Muscle layer of duodenum (tissue), 2 donors: ENCODE results near the gene ORC5.

Experiments
- H3K27ac ChIP-seq: one replicate; pipeline ENCODE4 v1.7.0; 2013; ENCODE audit warnings: mild to moderate bottlenecking, low read length
- H3K27me3 ChIP-seq: one replicate; pipeline ENCODE4 v1.7.0; 2013; ENCODE audit warnings: low read depth, mild to moderate bottlenecking, control low read depth, low read length
- H3K36me3 ChIP-seq, 2 donors: one replicate each; pipeline ENCODE4 v1.7.0; 2013; ENCODE audit warnings: low read length in 2 of 2, control low read depth in 1 of 2, mild to moderate bottlenecking in 1 of 2; ENCODE audit not compliant: insufficient read depth in 2 of 2, control insufficient read depth in 1 of 2
- H3K4me1 ChIP-seq, 2 donors: one replicate each; pipeline ENCODE4 v1.7.0; 2013; ENCODE audit warnings: low read length in 2 of 2, mild to moderate bottlenecking in 2 of 2, control low read depth in 1 of 2, moderate library complexity in 1 of 2; ENCODE audit not compliant: insufficient read depth in 2 of 2, control insufficient read depth in 1 of 2
- H3K4me3 ChIP-seq, 2 donors: one replicate each; pipeline ENCODE4 v1.7.0; 2013; ENCODE audit warnings: low read length in 2 of 2, low read depth in 1 of 2, mild to moderate bottlenecking in 1 of 2
- H3K9me3 ChIP-seq, 2 donors: one replicate each; pipeline ENCODE4 v1.7.0; 2013; ENCODE audit warnings: low read length in 2 of 2, control low read depth in 1 of 2, mild to moderate bottlenecking in 1 of 2; ENCODE audit not compliant: control insufficient read depth in 1 of 2
- donor health status: healthy.

ORC5 gene

DNA sequence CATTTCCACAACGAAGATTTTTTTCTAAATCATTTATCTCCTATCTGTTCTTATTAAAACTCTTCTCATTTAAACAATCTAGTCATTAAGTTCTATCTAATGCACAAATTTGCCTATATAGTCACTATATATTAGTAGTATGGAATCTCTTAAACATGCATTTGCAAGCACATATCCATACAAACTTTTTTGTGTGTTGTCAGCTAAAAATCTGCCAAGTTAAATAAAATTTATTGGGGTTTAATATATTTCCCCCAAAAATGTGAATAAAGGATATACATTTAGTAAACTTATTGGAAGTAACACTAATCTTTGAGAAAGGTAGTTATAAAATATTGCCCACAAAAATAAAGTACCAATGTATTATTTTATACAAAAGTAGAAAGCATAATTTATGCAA is 55.3 kb downstream of the ORC5 start:
- Histone ChIP-seq H3K36me3 (peaks cover 0 to 3% of the 10 kb centered on the region in 2 donors), H3K4me3 (no peak overlapping the region), H3K27ac (no peak overlapping the region), H3K9me3 (no peaks in the 10 kb centered on the region), H3K27me3 (no peaks in the 10 kb centered on the region), H3K4me1 (no peaks in the 10 kb centered on the region)

DNA sequence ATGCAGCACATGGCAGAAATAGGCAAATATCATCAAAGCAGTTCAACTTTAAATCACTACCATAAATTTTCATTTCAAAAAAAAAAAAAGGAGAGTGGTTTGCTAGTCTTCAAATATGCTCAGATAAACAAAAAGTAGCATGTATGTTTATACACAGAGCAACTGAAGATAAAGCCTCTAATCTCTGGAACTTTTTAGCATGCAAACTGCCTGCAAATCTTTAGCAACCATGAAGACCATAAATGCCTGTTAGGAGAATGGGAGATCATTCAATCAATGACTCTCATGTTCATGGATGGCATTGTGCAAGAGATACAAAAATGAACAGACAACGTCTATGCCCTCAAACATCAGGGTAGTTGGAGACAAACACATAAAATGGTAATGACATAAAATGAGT is 57.3 kb downstream of the ORC5 start:
- Histone ChIP-seq H3K27me3 (no peaks in the 10 kb centered on the region), H3K36me3 (peaks cover 0 to 10% of the 10 kb centered on the region in 2 donors), H3K4me1 (no peaks in the 10 kb centered on the region), H3K9me3 (no peaks in the 10 kb centered on the region), H3K27ac (no peak overlapping the region), H3K4me3 (no peak overlapping the region)

DNA sequence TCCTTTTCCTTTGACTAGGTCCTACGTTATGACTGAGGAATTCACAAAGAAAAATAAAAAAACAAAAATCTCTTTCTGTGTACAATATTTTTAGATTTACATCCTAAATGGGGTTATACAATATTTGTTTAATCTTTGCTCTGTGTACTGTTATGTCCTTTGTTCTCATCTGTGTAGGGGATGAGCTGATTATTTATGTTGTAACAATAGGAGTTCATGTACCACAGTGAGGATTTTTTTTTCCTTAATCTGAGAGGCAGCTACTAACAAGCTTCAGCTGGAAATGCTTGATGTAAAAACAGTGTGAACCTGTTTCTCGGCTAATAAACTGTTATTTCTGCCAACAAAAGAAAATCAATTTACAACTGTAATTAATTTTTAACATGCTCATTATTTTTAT is 58.0 kb downstream of the ORC5 start:
- H3K36me3 ChIP-seq: peaks cover 0 to 10% of the 10 kb centered on the region in 2 donors
- H3K4me1 ChIP-seq: no peaks in the 10 kb centered on the region
- no peak overlapping the region for H3K27ac ChIP-seq
- no peaks in the 10 kb centered on the region for H3K27me3 ChIP-seq
- no peak overlapping the region for H3K4me3 ChIP-seq
- no peaks in the 10 kb centered on the region for H3K9me3 ChIP-seq

DNA sequence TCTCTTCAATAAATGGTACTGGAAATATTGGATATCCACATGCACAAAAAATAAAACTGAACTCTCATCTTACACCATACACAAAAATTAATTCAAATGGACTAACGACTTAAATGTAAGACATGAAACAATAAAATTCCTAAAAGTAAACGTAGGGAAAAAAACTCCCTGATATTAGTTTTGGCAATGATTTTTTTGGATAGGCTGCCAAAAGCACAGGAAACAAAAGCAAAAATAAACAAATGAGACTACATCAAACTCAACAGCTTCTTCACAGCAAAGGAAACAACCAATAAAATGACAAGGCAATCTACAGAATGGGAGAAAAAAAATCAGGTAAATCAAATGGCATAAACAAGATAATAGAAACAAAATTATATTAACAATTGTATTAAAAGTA is 65.7 kb downstream of the ORC5 start:
- H3K4me1 ChIP-seq: no peaks in the 10 kb centered on the region
- no peak overlapping the region for H3K27ac ChIP-seq
- peaks cover 3 to 12% of the 10 kb centered on the region in 2 donors for H3K36me3 ChIP-seq
- no peaks in the 10 kb centered on the region for H3K27me3 ChIP-seq
- no peaks in the 10 kb centered on the region for H3K9me3 ChIP-seq
- H3K4me3 ChIP-seq: no peak overlapping the region

DNA sequence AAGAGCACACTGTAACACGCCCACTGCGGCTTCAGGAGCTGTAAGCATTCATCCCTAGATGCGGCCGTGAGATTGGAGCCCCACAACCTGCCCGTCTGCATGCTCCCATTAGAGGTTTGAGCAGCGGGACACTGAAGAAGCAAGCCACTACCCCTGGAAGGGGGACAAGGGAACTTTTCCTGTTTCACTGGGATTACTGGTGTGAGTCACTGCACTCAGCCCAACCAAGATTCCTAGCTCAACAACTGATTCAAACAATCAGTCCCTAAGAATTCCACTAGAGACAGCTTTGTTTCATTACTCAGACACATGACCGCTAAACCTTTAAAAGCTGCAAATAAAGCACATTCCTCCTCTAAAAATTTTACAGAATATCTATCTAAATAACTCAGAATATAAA is 69.8 kb downstream of the ORC5 start:
- Histone ChIP-seq H3K27me3 (no peaks in the 10 kb centered on the region), H3K9me3 (no peaks in the 10 kb centered on the region), H3K4me1 (no peaks in the 10 kb centered on the region), H3K36me3 (peaks cover 14 to 28% of the 10 kb centered on the region in 2 donors), H3K4me3 (no peak overlapping the region), H3K27ac (no peak overlapping the region)

DNA sequence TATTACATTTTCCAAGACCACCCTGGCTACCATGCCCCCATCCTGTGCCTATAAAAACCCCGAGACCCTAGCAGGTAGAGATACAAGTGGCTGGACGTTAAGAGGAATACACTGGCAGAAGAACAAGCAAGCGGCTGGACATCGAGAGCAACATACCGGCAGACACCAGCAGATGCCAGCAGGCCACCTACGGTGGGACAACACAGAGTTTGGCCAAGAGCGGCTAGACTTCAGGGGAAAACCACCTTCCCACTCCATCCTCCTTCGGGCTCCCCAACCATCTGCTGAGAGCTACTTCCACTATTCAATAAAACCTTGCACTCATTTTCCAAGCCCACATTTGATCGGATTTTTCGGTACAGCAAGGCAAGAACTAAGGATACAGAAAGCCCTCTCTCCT is 70.3 kb downstream of the ORC5 start:
- Histone ChIP-seq H3K4me3 (no peak overlapping the region), H3K27me3 (no peaks in the 10 kb centered on the region), H3K27ac (no peak overlapping the region), H3K36me3 (peaks cover 14 to 30% of the 10 kb centered on the region in 2 donors), H3K9me3 (no peaks in the 10 kb centered on the region), H3K4me1 (no peaks in the 10 kb centered on the region)

DNA sequence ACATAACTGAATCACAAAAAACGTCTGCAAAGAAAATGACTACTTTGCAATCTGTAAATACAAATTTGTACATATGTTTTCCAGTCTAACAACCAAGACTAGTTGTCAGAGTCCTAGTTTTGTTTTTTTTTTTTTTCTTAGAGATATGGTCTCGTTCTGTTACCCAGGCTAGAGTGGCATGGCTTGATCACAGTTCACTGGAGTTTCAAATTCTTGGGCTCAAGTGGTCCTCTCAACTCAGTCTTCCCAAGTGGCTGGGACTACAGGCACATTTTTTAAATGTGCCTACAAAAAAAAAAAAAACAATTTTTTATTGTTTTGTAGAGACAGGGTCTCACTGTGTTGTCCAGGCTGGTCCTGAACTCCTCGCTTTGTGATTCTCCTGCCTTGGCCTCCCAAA is 70.8 kb downstream of the ORC5 start:
- H3K27me3 ChIP-seq: no peaks in the 10 kb centered on the region
- no peaks in the 10 kb centered on the region for H3K9me3 ChIP-seq
- H3K4me3 ChIP-seq: no peak overlapping the region
- no peaks in the 10 kb centered on the region for H3K4me1 ChIP-seq
- peaks cover 20 to 35% of the 10 kb centered on the region in 2 donors for H3K36me3 ChIP-seq
- no peak overlapping the region for H3K27ac ChIP-seq

DNA sequence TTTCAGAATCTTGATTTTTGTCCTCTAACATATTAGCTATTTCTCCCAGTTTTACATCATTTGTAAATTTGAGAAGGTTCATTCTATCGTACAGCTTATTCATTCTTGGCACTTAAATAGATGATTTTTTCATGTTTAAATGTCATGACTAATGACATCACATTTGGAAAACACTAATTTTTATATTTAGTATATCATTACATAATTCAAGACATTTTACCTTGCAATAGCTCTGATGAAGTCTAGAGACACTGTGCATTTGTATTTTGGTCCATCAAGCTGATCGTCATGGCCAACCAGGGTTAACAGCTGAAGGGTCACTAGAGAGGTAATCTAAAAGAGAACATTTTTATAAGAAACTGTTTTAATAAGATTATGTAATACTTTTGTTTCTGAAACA is 71.3 kb downstream of the ORC5 start:
- no peaks in the 10 kb centered on the region for H3K27me3 ChIP-seq
- H3K36me3 ChIP-seq: peaks cover 20 to 38% of the 10 kb centered on the region in 2 donors

DNA sequence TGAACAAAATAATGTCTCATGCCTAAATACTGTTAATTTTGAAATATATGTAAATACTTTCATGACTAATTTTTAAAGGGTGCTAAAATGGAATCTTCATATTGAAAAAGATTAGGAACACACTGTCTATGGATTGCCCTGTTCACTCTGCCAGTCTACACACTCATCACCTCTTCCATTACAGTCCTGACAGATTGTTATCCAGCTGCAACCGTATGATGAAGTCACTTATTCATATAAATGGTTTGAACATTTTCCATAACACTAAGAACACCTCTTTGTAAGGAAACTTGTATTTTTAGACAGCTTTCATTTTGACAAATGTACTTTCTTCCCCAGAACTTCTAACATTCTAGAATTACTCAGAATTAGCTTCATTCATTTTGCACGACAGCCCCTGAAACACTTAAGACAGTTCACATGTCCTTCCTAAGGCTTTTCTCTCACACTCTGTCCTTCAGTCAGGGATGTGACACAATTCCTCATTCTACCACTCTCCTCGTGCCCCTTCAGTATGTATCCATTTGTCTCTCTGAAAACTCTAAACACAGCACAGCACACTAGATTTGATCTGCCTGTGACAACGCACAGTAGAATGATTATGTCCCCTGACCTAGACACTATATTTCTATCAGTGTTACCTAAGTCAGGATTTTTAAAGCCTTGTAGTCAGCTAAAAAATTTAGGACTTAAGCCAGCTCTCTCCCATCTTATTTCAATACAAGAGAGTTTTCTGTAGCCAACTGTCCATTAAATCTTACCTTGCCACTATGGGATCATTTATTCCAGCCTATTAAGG is 71.9 kb downstream of the ORC5 start:
- no peaks in the 10 kb centered on the region for H3K9me3 ChIP-seq
- no peak overlapping the region for H3K4me3 ChIP-seq
- H3K4me1 ChIP-seq: no peaks in the 10 kb centered on the region
- no peak overlapping the region for H3K27ac ChIP-seq
- peaks cover 20 to 39% of the 10 kb centered on the region in 2 donors for H3K36me3 ChIP-seq
- H3K27me3 ChIP-seq: no peaks in the 10 kb centered on the region

More for the DNA sequence above, 71.3 kb downstream of the ORC5 start:
- Histone ChIP-seq H3K4me1 (no peaks in the 10 kb centered on the region), H3K9me3 (no peaks in the 10 kb centered on the region), H3K4me3 (no peak overlapping the region), H3K27ac (no peak overlapping the region)

DNA sequence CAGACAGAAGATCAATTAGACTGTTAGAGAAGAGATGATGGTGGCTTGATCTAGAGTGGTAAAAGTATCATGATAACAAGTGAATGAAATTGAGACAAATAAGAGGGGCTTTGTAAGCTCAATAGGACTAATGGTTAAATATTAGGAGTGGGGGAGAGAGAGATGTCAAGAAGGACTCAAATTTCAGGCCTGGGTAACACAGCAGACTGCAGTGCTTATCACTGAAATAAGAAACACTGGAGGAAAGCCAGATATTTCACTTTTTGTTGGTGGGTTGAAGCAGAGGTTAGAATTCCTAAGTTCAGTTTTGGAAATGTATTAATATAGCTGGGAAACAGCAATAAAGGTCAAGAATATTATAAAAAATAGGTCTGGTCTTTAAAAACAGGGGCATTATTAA is 74.6 kb downstream of the ORC5 start:
- no peaks in the 10 kb centered on the region for H3K4me1 ChIP-seq
- H3K9me3 ChIP-seq: no peaks in the 10 kb centered on the region
- H3K36me3 ChIP-seq: peaks cover 24 to 58% of the 10 kb centered on the region in 2 donors
- no peak overlapping the region for H3K4me3 ChIP-seq
- no peak overlapping the region for H3K27ac ChIP-seq
- no peaks in the 10 kb centered on the region for H3K27me3 ChIP-seq

DNA sequence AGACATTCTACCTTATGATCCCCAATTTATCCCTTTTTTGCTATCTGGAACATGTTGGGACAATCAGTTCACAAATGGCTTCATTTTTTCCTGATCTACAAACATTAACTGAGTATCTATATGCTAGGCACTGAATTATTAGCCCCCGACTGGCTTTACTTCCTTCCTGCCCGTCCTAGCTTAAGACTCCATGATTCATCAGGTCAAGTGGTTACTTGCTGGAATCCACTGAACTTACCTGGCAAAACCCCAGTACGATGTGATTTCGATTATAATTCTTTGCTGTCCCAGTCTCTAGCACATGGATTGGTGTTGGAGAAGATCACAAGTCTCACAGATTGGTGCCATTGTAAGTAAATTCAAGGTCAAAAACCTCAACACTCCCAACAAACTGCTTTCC is 77.1 kb downstream of the ORC5 start:
- H3K27me3 ChIP-seq: no peaks in the 10 kb centered on the region
- no peaks in the 10 kb centered on the region for H3K4me1 ChIP-seq
- H3K9me3 ChIP-seq: no peaks in the 10 kb centered on the region
- no peak overlapping the region for H3K4me3 ChIP-seq
- no peak overlapping the region for H3K27ac ChIP-seq
- H3K36me3 ChIP-seq: peaks cover 22 to 50% of the 10 kb centered on the region in 2 donors

DNA sequence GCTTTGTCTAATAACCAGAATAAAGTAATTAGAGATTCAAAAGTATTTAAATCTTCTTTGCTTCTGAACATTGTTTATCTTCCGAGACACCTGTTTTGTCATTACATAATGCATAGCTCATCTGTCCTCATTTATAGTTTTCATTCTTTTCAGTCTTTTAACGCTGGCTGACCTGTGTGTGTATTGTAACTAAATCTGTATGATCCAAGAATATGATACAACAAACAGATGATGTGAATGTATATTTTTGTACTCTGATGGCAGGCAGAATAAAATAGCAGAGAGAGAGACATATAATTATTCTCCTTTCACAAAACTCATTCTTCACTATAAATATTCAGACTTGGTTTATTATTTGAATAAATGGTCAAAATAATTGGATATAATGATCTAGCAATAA is 80.6 kb downstream of the ORC5 start:
- H3K4me3 ChIP-seq: no peak overlapping the region
- no peaks in the 10 kb centered on the region for H3K9me3 ChIP-seq
- no peak overlapping the region for H3K27ac ChIP-seq
- H3K27me3 ChIP-seq: no peaks in the 10 kb centered on the region
- H3K4me1 ChIP-seq: no peaks in the 10 kb centered on the region
- H3K36me3 ChIP-seq: peaks cover 14 to 46% of the 10 kb centered on the region in 2 donors
